ENCODE data around the gene RNF112. TPM values are rescaled to one million over a fixed set of nuclear protein-coding genes. Genes with fewer than 3 reads are reported as not detected.
"Not testable (repeated sequence)": the region's sequence is repeated elsewhere in the genome, so short reads cannot be mapped to it uniquely, and the experiment has no call there.

RNF112 gene
- polyA plus RNA-seq, 1 experiment: 0.70 TPM

DNA sequence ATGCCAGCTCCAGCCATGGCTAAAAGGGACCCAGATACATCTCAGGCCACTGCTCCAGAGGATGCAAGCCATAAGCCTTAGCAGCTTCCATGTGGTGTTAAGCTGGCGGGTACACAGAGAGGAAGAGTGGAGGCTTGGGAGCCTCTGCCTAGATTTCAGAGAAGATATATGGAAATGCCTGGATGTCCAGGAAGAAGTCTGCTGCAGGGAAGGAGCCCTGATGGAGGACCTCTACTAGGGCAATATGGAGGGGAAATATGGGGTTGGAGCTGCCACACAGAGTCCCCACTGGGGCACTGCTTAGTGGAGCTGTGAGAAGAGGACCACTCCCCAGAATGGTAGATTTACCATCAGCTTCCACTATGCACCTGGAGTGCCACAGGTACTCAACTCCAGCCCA is 32.1 kb downstream of the RNF112 start:
- Histone ChIP-seq H3K4me3 (ENCODE audit: low read depth, low read length) (no peak overlapping the region), H3K36me3 (ENCODE audit: control insufficient read depth, insufficient read depth, low read length) (no peaks in the 10 kb centered on the region), H3K27me3 (ENCODE audit: control insufficient read depth, insufficient read depth, low read length) (no peaks in the 10 kb centered on the region; the same call in 1 of the 2 replicates)
- ChIA-PET POLR2A (no interaction called here), CTCF (interaction anchor here (1.3 to 1.9 kb wide), 3 partner anchors 36 to 80 kb away, joined by 3 to 13 read pairs (median 4); partner anchors contain the start of gene B9D1)
- no peak for DNase-seq (ENCODE audit: low read depth)
- no peak for TF ChIP-seq CTCF (IDR thresholded peaks at IDR 0.05; ENCODE audit: insufficient read depth, low read depth, low read length)

DNA sequence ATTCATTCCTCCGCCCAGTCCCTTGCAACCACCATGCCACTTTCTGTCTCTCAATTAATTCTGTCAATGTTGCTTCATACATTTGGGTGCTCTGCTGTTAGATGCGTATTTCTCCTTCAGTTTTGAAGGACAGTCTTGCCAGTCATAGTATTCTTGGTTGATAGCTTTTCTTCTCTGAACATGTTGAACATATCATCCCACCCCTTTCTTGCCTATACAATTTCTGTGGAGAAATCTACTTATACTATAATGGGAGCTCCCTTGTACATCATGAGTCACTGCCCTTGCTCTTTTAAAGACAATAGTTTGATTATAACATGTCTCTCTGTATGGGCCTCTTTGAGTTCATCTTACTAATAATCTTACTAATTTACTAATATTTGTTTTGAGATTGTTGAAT is 34.1 kb downstream of the RNF112 start:
- ChIA-PET CTCF (interaction anchor here (4.3 to 7.0 kb wide), 2 partner anchors 10 to 81 kb away, joined by 50 to 178 read pairs; partner anchors contain the start of gene B9D1), POLR2A (no interaction called here)
- no peaks in the 10 kb centered on the region for H3K36me3 ChIP-seq (ENCODE audit: control insufficient read depth, insufficient read depth, low read length)
- no peak for DNase-seq (ENCODE audit: low read depth)
- H3K27me3 ChIP-seq (ENCODE audit: control insufficient read depth, insufficient read depth, low read length): no peaks in the 10 kb centered on the region; the same call in 1 of the 2 replicates
- H3K4me3 ChIP-seq (ENCODE audit: low read depth, low read length): no peak overlapping the region
- no peak for TF ChIP-seq CTCF (IDR thresholded peaks at IDR 0.05; ENCODE audit: insufficient read depth, low read depth, low read length)

GRCh38 chr17:19446577-19446976 is 35.5 kb downstream of the RNF112 start:
- POLR2A ChIA-PET; H3K36me3 ChIP-seq (ENCODE audit: control insufficient read depth, insufficient read depth, low read length); DNase-seq (ENCODE audit: low read depth); H3K4me3 ChIP-seq (ENCODE audit: low read depth, low read length); H3K27me3 ChIP-seq (ENCODE audit: control insufficient read depth, insufficient read depth, low read length): not testable (repeated sequence)
- CTCF ChIA-PET: interaction anchor here (0.6 to 7.0 kb wide), 25 partner anchors 9 to 323 kb away, joined by 3 to 178 read pairs (median 7); partner anchors contain the start of genes B9D1, MAPK7 and MFAP4

DNA sequence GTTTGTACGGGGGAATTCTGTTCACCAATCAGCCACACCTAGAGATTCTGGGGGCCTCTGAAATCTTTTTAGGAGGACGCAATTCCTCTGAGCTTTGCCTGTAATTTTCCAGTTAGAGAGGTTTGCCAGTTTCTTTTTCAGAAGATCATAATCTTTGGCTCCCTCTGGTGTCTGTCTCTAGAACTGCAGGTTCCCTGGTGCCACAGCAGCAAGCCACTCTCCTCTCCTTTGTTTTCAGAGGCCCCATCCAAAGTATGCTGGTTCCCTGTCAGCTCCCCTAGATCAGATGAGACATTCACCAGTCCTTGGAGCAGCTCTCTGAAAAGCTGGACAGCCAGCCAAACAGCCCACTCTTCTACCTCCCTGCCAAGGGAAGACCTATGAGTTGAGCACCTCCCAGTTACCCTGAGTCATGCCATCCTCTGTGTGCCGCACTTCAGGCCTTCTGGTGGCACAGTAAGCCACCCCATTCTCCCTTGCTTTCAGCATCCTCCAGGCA is 36.1 kb downstream of the RNF112 start:
- peak; percentile 84 for TF ChIP-seq CTCF (IDR thresholded peaks at IDR 0.05; ENCODE audit: insufficient read depth, low read depth, low read length)
- ChIA-PET POLR2A (interaction anchor here (1.9 kb wide), 1 partner anchor 69 kb away, joined by 5 read pairs; the partner anchor contains the start of gene MAPK7), CTCF (interaction anchor here (0.6 to 7.0 kb wide), 29 partner anchors 9 to 322 kb away, joined by 3 to 178 read pairs (median 5); partner anchors contain the start of genes B9D1, MAPK7 and MFAP4)
- DNase-seq (ENCODE audit: low read depth): no peak
- H3K36me3 ChIP-seq (ENCODE audit: control insufficient read depth, insufficient read depth, low read length): no peaks in the 10 kb centered on the region
- peaks cover under 1% of the 10 kb centered on the region; the same call in 1 of the 2 replicates for H3K27me3 ChIP-seq (ENCODE audit: control insufficient read depth, insufficient read depth, low read length)
- no peak overlapping the region for H3K4me3 ChIP-seq (ENCODE audit: low read depth, low read length)

DNA sequence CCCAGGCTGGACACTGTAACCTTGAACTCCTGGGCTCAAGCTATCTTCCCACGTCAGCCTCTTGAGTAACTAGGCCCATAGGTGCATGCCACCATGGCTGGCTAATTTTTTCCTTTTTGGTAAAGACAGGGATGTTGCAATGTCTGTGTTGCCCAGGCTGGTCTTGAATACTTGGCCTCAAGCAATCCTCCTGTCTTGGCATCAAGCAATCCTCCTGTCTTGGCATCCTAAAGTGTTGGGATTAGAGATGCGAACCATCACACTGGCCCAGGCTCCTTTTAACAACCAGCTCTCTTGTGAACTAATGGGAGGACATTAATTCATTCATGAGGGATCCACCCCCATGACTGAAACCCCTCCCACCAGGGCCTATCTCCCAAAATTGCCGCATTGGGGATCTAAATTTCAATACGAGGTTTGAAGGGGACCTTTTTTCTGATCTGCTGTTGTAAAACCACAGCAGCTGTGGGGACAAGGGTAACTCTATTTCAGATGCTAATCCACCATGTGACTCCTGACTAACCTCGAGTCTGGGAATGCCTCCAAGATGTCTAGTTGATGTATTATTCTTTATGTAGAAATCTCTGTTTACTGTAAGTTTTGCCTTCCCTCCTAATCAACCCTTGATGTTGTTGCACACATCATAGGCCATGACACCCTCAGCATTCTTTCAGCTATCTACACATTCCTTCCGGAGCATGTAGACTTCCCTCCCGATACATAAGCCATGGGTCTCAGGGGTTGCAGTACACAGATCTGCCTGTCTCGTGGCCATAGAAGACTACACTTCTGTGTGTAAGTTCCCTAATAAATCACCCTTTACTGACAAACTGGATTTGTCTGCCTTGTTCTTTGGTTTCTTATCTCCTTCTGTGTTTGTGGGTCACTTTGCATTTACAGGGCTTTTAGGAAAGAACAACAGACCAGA is 37.6 kb downstream of the RNF112 start:
- CTCF ChIA-PET: interaction anchor here (0.8 to 7.0 kb wide), 15 partner anchors 9 to 319 kb away, joined by 3 to 178 read pairs (median 5); partner anchors contain the start of genes B9D1, MAPK7 and MFAP4
- TF ChIP-seq CTCF (IDR thresholded peaks at IDR 0.05; ENCODE audit: insufficient read depth, low read depth, low read length): no peak
- Histone ChIP-seq H3K27me3 (ENCODE audit: control insufficient read depth, insufficient read depth, low read length) (peaks cover 9% of the 10 kb centered on the region), H3K36me3 (ENCODE audit: control insufficient read depth, insufficient read depth, low read length) (no peaks in the 10 kb centered on the region), H3K4me3 (ENCODE audit: low read depth, low read length) (no peak overlapping the region)
- POLR2A ChIA-PET: interaction anchor here (1.9 kb wide), 1 partner anchor 71 kb away, joined by 5 read pairs; the partner anchor contains the start of gene MAPK7
- DNase-seq (ENCODE audit: low read depth): peak; percentile 87
